Suprapubic skin (tissue), 4 donors: ENCODE data around the gene TRIM66. TPM values are rescaled to one million over a fixed set of nuclear protein-coding genes. Genes with fewer than 3 reads are reported as not detected.
A peak's percentile ranks its signal among the peaks of the same experiment; 100 is the strongest.

Source experiments
- DNase-seq, 2 donors: peaks; one replicate each; pipeline ENCODE4 v3.0.0-alpha.2; 2019; ENCODE audit warnings: low spot score in 2 of 2
- H3K27ac ChIP-seq: fragments of 200-600 bp; sonication (generic); one replicate; pipeline ENCODE4 v1.5.1; 2019
- H3K27me3 ChIP-seq: fragments of 200-600 bp; sonication (generic); one replicate; pipeline ENCODE4 v1.5.1; 2019
- H3K36me3 ChIP-seq: fragments of 200-600 bp; sonication (generic); one replicate; pipeline ENCODE4 v1.5.1; 2019
- H3K4me1 ChIP-seq: fragments of 200-600 bp; sonication (generic); one replicate; pipeline ENCODE4 v1.5.1; 2019
- H3K4me3 ChIP-seq: fragments of 200-600 bp; sonication (generic); one replicate; pipeline ENCODE4 v1.5.1; 2019; ENCODE audit warnings: mild to moderate bottlenecking
- H3K9me3 ChIP-seq: fragments of 200-600 bp; sonication (generic); one replicate; pipeline ENCODE4 v1.5.1; 2019
- CTCF ChIP-seq, 2 donors: fragments of 200-600 bp in 1 of 2; fragments of 450-650 bp in 1 of 2; sonication (generic) in 1 of 2; IDR thresholded peaks; one replicate each; pipeline ENCODE4 v1.5.1; 2016 to 2019; ENCODE audit warnings: antibody characterized with exemption in 2 of 2, mild to moderate bottlenecking in 1 of 2, moderate library complexity in 1 of 2
- EP300 ChIP-seq: sonication (generic); formaldehyde crosslinking; IDR thresholded peaks from one replicate; pipeline ENCODE4 v1.6.1; 2017; ENCODE audit warnings: antibody characterized with exemption
- POLR2A ChIP-seq, 2 donors: fragments of 450-650 bp; IDR thresholded peaks; one replicate each; pipeline ENCODE4 v1.6.1; 2017; ENCODE audit warnings: antibody characterized with exemption in 2 of 2, mild to moderate bottlenecking in 2 of 2, moderate library complexity in 2 of 2
- POLR2AphosphoS5 ChIP-seq, 3 donors: sonication (generic); formaldehyde crosslinking; IDR thresholded peaks; one replicate each; pipeline ENCODE4 v1.6.1; 2017; ENCODE audit warnings: antibody characterized with exemption in 3 of 3
- WGBS: methylation state at CpG from one replicate; pipeline ENCODE4 v1.1.5; 2018; 5-methylcytosine and 5-hydroxymethylcytosine counted together
- total RNA-seq, 4 donors: library from RNA; depleted of rRNA; stranded (reverse); fragments of >200 nt; gene quantifications; one replicate each; pipeline ENCODE4 v1.1.0, GENCODE V29; 2016

The TRIM66 gene
- total RNA-seq, 4 donors from 2014 or later: 9.9 to 20.3 (median 11.7) TPM

- TF ChIP-seq POLR2A (IDR thresholded peaks at IDR 0.05): no peak
- no peak for TF ChIP-seq EP300
- no peak for TF ChIP-seq CTCF (IDR thresholded peaks at IDR 0.05)
- TF ChIP-seq POLR2AphosphoS5 (IDR thresholded peaks at IDR 0.05): no peak
- no peaks in the 10 kb centered on the region for H3K9me3 ChIP-seq
- H3K4me3 ChIP-seq: no peak overlapping the region
- H3K36me3 ChIP-seq: peaks cover 62% of the 10 kb centered on the region
- WGBS: 97% methylated on average over 7 of the region's 7 CpGs
- H3K27me3 ChIP-seq: no peaks in the 10 kb centered on the region
- DNase-seq: peak; percentile 56 to 72
- peaks cover 9% of the 10 kb centered on the region for H3K4me1 ChIP-seq
- no peak overlapping the region for H3K27ac ChIP-seq
Measured at GRCh38 chr11:8693555-8693954, 11.1 kb upstream of the TRIM66 start.

GRCh38 chr11:8693010-8693551 is 10.6 kb upstream of the TRIM66 start:
- no peaks in the 10 kb centered on the region for H3K27me3 ChIP-seq
- H3K36me3 ChIP-seq: peaks cover 57% of the 10 kb centered on the region
- no peaks in the 10 kb centered on the region for H3K9me3 ChIP-seq
- no peak overlapping the region for H3K4me3 ChIP-seq
- TF ChIP-seq EP300 (no peak), CTCF (IDR thresholded peaks at IDR 0.05) (no peak), POLR2A (IDR thresholded peaks at IDR 0.05) (no peak), POLR2AphosphoS5 (IDR thresholded peaks at IDR 0.05) (no peak)
- peaks cover 14% of the 10 kb centered on the region for H3K4me1 ChIP-seq
- H3K27ac ChIP-seq: no peak overlapping the region
- 64% methylated on average over 6 of the region's 6 CpGs for WGBS
- peak; percentile 15 to 48 for DNase-seq

GRCh38 chr11:8692417-8692816 is 10.0 kb upstream of the TRIM66 start:
- TF ChIP-seq POLR2AphosphoS5 (IDR thresholded peaks at IDR 0.05): no peak
- TF ChIP-seq POLR2A (IDR thresholded peaks at IDR 0.05): no peak
- no peak for TF ChIP-seq CTCF (IDR thresholded peaks at IDR 0.05)
- TF ChIP-seq EP300: no peak
- Histone ChIP-seq H3K27me3 (no peaks in the 10 kb centered on the region), H3K9me3 (no peaks in the 10 kb centered on the region), H3K4me1 (peaks cover 20% of the 10 kb centered on the region), H3K36me3 (peaks cover 56% of the 10 kb centered on the region), H3K27ac (no peak overlapping the region), H3K4me3 (no peak overlapping the region)
- peak in 1 of 2 donors; percentile 11 for DNase-seq
- 44% methylated on average over 3 of the region's 3 CpGs for WGBS

GRCh38 chr11:8691601-8692000 is 9.1 kb upstream of the TRIM66 start:
- TF ChIP-seq POLR2AphosphoS5 (IDR thresholded peaks at IDR 0.05) (no peak), CTCF (IDR thresholded peaks at IDR 0.05) (no peak), POLR2A (IDR thresholded peaks at IDR 0.05) (no peak), EP300 (no peak)
- H3K4me3 ChIP-seq: no peak overlapping the region
- H3K9me3 ChIP-seq: no peaks in the 10 kb centered on the region
- peaks cover 53% of the 10 kb centered on the region for H3K36me3 ChIP-seq
- peaks cover 21% of the 10 kb centered on the region for H3K4me1 ChIP-seq
- no peaks in the 10 kb centered on the region for H3K27me3 ChIP-seq
- H3K27ac ChIP-seq: no peak overlapping the region
- DNase-seq: peak; percentile 7 to 20
- 83% methylated on average over 6 of the region's 6 CpGs for WGBS

GRCh38 chr11:8690374-8691342 is 8.2 kb upstream of the TRIM66 start:
- Histone ChIP-seq H3K4me3 (no peak overlapping the region), H3K27me3 (no peaks in the 10 kb centered on the region), H3K9me3 (no peaks in the 10 kb centered on the region), H3K36me3 (peaks cover 53% of the 10 kb centered on the region), H3K27ac (no peak overlapping the region), H3K4me1 (peaks cover 21% of the 10 kb centered on the region)
- TF ChIP-seq POLR2AphosphoS5 (IDR thresholded peaks at IDR 0.05) (no peak), EP300 (no peak), POLR2A (IDR thresholded peaks at IDR 0.05) (no peak), CTCF (IDR thresholded peaks at IDR 0.05) (no peak)
- WGBS: 80% methylated on average over 4 of the region's 4 CpGs
- DNase-seq: peak; percentile 32 to 59
